GM19438 (cell line): ENCODE results near the gene PWP1.
"Not testable (repeated sequence)": the region's sequence is repeated elsewhere in the genome, so short reads cannot be mapped to it uniquely, and the experiment has no call there.

ENCODE experiments used
- ATAC-seq: cut with Tn5 transposase; IDR thresholded peaks from one replicate; pipeline ENCODE4 v1.9.1; 2021; ENCODE audit warnings: low read depth; ENCODE audit not compliant: unreplicated experiment

Gene PWP1

DNA sequence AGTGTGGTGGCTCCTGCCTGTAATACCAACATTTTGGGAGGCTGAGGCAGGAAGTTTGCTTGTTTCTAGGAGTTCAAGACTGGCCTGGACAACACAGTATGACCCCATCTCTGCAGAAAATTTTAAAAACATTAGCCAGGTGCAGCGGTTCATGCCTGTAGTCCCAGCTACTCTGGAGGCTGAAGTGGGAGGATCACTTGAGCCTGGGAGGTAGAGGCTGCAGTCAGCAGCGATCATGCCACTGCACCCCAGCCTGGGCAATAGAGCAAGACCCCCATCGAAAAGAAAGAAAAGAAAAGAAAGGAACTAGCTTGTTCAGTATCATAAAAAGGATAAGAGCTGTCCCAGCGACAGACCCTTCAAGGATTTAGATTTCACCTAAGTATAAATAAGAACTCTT is 18.1 kb upstream of the PWP1 start:
- ATAC-seq, result no peak

DNA sequence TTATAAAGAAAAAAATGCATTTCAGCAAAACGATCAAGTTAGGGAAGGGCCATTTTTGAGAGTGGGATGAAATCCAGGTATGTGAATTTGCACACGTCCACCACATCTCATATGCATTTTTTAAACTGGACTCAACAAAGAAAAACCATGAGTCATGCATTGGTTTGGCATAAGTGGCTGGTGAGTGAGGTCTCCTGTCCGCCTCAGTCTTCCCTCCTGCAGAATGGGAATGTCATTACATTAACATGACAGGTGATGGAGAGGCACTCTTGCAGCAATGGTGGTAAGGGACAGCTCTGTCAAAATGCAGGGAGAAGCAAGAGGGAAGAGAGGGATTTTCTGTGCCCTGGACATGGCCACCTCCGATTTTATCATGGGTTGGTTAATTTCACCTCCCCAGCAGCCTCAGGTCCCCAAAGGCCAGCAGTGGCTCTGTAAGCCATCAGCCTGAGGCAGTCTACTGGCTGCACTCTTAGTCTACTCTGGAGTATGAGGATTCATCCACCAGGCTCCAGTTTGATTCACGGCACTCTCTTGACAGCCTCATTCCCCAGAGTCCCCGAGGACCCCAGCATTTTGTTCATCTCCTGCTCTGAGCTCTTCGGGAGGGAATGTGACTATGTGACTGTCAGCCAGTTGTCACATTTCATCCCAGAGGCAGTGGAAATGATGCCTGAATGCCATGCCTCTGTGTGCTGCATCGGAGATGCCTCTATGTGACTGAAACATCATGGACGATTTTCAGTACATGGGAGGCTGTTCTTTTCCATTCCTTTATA is 17.1 kb upstream of the PWP1 start:
- ATAC-seq, result no peak

DNA sequence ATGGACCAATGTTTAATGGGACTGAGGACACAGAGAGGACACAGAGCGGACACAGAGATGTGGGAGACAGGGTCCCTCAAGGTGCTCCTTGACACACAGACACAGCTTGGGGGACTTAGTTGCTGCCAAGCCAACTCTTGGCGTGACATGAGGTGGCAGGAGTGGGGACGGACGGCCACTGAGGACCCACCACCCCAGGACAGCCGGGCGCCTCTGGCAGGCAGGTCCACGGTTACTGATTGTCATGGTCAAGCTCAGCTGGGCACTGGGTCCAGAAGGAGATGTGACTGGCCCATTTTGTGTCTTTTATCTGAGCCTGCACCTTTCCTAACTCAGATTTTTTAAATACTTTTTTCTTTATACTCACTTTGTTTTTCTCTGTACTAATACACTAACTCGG is 15.7 kb upstream of the PWP1 start:
- ATAC-seq, result no peak

DNA sequence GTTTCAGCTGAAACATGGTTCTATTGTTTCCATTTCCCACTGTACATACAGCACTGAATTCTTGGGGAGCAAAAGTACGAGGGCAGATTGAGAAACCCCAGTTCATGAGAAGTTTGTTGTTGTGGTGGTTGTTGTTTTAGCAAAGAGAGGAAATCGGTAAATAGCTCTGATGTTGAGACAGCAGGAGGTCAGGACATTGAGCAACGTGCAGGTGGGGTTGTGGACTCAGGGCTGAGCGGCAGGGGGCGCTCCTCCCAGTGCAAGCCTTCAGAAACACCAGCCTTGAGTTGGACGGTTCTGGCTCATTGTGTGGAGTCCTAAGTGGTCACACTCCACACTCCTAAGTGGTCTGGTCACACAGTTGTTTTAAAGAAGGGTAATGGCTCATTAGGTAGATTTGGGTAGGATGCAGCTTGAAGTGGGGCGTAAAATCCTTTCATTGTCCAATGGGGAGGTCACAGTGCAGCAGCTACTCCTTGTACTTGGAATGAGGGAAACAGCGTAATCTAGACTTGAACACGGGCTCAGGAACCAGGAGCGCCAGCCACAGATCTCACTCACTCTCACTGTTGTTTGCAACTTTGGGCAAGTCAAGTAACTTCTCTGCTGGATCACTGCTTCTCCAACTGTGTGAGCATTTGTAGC is 14.5 kb upstream of the PWP1 start:
- no peak for ATAC-seq

DNA sequence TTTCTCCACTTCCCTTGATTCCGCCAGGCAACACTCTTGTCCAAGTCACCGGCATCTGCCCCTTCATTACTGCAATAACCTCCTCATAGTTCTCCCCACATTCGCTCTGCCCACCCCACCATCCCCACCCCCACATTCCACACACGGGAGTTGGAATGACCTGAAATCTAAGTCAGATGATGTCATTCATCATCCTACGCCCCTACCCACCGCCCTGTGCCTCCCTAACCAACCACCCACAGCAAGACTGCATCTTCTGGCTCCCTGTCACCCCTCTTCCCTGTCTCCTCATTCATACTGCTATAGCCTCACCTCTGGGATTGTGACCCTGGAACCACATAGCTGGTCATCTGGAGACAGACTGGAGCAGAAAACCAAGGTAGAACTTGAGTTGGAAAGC is 7.9 kb upstream of the PWP1 start:
- ATAC-seq, result no peak

DNA sequence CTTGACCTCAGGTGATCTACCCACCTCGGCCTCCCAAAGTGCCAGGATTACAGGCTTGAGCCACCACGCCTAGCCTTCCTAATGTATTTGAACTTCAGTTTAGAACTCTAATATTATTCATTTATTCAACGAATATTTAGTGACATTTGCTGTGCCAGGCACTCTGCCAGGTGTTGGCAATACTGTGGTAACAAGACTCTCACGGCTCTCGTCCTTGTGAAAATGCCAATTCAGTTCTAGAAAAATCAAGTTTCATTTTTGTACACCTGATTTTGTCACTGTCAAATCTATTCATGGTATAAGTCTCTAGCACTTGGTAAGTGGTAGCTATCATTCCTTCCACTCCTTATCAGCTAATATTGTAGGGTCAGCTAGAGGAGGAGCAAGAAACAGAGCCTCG is 6.3 kb upstream of the PWP1 start:
- ATAC-seq, result no peak

DNA sequence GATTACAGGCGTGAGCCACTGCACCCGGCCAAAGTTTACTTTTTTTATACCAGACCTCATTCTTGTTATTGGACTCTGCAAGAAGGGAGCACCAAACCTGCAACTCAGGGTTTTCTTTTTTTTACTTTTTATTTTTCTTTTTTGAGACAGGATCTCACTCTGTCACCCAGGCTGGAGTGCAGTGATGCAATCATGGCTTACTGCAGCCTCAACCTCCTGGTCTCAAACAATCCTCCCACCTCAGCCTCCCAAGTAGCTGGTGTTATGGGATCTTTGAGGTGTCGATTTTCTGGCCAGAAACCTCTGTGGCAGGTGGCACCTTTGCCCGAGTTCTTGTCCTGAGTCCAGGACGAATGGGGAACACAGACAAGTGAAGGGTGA is 4.2 kb upstream of the PWP1 start:
- no peak for ATAC-seq

DNA sequence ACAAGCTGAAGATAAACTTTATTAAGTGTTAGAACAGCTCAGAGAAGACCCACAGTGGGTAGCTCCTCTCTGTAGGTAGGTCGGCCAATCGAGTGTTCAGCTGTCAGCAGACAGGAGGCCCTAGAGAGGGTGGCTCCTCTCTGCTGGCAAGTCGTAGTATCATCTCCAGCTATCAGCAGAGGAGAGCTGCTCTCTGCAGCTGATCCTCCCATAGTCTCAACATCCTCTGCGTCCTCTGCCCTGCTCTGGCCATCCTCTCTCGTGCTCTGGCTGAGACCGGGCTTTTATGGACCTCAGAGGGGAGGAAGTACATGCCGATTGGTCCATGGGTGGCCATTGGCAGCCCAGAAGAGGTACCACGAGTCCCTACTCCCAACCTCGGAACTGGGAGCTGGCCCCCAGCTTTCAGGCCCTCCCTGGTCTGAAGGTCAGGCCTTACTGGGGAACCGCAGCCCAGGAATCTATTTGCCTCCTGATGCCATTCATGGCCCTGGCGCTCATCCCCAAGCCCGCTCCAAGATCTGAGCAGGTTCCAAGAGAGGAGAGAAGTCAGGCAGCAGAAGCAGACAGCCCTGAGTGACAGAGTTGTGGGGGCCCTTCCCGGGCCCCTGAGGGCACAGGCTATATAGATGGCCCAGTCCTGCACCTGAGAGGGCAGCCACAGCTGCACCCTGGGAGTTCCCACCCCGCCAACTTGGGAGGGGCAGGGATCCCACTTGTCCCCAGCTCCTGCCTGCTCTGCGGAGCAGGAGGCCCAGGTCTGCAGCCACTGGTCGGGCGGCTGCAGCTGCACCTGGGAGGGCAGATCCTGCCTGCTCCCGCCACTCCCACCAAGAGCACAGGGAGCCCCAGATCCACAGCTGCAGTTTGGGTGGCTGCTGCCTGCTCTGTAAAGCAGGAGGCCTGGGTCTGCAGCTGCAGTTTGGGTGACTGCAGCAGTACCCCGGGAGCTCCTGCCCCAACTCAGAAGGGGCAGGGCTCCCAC is 3.5 kb upstream of the PWP1 start:
- no peak for ATAC-seq

DNA sequence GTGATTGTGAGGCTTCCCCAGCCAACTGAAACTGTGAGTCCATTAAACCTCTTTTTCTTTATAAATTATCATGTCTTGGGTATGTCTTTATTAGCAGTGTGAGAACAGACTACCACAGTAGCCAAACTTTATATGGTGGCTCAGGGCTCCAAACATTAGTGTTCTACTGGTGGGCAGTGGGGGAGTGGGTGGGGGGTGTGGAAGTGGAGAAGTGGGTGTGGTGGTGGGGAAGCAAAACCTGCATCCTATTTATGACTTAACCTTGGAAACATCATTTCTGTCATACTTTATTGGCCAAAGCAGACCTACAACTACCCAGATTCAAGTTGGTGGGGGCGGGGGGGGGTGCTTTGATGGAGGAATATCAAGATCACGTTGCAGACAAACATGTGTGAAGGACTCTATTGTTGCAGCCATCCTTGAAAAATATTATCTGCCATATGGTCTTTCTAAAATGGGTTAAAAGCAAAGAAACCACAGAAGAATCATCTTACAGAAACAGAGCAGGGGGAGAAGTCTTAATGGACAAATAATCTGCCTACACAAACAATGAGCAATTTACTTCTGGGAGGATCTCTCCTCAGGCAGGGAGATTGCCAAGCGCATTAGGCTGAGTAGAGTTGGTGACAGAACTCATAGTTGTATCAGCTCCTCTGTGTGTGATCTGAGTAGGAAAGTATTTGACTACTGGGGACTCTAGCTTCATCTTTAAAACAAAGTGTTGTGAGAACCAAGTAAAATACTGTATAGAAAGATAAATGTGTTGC is 1.4 kb upstream of the PWP1 start:
- ATAC-seq, result no peak

DNA sequence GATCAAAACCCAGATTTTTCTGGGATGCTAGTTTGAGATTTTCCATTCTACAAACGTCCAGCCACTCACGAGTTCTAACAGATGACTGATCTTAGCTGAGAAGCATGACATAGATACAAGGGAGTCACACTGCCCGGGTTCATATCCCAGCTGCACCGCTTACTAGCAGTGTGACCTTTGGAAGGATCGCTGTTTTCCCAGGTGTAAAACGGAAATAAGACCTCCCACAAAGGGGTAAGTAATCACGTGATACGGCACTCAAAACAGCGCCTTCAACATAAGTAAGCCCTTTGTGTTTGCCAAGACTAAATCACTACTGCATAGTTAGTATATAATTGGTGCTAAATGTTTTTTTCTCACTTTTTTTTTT is 624 bp upstream of the PWP1 start:
- no peak for ATAC-seq

DNA sequence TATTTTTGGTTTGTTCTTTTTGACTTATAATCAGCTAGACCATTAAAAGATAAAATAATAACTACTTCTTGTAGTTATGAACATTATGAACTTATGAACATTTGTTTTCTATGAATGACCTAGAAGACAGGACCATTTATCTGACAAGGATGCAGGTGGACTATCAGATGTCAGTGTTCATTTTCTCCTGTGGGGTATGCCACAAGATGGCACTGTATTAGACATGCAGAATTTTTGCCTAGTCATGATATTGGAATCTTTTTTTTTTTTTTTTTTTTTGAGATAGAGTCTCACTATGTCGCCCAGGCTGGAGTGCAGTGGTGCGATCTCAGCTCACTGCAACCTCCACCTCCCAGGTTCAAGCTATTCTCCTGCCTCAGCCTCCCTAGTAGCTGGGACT is 10.2 kb downstream of the PWP1 start:
- ATAC-seq, result not testable (repeated sequence)

DNA sequence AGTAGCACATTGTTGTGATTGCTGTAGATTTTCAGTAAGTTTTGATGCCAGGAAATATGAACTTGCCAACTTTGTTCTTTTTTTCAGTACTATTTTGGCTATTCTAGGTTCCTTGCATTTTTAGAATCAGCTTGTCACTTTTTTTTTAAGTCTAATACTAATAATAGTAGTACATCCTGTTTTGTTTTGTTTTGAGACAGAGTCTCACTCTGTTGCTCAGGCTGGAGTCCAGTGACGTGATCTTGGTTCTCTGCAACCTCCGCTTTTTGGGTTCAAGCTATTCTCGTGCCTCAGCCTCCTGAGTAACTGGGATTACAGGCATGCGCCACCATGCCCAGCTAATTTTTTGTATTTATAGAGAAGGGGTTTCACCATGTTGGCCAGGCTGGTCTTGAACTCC is 16.5 kb downstream of the PWP1 start:
- ATAC-seq, result no peak

DNA sequence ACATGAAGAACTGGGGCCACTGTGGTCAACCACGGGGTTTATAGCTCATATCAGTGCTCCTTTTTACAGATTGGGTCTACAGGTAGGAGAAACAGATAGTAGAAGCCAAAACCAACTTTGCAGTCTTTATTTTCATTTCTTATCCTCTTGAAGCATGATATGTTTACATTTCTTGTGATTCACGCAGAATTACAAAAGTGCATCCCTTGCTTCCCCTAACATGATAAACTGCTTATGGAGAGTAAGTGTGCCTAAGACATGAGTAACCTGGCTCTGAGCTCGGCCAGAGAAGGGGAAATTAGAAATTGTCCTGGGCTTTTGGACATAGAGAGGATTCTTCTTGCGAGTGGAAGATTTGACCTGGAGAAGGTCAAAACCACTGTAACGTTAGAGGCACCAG is 18.4 kb downstream of the PWP1 start:
- no peak for ATAC-seq

DNA sequence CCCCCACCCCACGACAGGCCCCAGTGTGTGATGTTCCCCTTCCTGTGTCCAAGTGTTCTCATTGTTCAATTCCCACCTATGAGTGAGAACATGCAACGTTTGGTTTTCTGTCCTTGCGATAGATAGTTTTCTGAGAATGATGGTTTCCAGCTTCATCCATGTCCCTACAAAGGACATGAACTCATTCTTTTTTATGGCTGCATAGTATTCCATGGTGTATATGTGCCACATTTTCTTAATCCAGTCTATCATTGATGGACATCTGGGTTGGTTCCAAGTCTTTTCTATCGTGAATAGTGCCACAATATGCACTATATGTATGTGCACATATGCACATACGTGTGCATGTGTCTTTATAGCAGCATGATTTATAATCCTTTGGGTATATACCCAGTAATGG is 19.9 kb downstream of the PWP1 start:
- ATAC-seq, result not testable (repeated sequence)

DNA sequence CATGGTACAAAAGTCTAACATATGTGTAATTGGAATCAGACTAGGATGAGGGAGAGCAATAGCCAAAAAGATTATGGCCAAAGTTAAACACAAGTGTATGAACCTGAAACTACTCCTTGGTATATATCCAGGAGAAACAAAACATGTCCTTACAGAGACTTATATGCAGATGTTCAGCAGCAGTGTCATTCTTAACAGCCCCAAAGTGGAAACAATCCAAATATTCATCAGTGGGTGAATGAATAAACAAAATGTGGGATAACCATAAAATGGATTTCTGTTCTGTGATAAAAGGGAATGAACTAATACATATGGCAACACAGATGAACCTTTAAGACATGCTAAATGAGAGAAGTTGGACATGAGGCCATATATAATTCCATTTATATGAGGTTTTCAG is 30.2 kb downstream of the PWP1 start:
- ATAC-seq, result no peak

DNA sequence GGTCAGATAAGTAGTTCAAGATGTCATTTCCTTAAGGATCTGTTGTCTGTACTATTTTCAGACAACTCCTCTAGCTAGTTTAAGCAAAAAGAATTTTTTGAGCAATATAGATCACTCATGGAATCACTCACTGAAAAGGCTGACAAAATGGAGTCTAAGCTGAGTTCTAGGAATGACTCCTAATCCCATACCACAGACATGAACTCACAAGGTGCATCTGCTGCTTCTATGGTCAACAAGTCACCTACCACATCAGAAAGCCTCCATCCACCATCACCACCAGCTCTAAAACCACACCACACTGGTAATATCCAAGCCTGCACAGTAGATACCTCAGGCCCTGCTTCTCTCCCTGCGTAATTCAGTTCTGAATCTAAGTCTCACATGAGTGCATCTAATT is 33.0 kb downstream of the PWP1 start:
- ATAC-seq, result no peak

DNA sequence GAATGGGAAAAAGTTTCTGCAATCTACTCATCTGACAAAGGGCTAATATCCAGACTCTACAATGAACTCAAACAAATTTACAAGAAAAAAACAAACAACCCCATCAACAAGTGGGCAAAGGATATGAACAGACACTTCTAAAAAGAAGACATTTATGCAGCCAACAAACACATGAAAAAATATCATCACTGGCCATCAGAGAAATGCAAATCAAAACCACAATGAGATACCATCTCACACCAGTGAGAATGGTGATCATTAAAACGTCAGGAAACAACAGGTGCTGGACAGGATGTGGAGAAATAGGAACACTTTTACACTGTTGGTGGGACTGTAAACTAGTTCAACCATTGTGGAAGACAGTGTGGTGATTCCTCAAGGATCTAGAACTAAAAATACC is 41.7 kb downstream of the PWP1 start:
- ATAC-seq, result not testable (repeated sequence)

DNA sequence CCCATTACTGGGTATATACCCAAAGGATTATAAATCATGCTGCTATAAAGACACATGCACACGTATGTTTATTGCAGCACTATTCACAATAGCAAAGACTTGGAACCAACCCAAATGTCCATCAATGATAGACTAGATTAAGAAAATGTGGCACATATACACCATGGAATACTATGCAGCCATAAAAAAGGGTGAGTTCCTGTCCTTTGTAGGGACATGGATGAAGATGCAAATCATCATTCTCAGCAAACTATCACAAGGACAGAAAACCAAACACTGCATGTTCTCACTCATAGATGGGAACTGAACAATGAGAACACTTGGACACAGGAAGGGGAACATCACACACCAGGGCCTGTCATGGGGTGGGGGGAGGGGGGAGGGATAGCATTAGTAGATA is 42.1 kb downstream of the PWP1 start:
- not testable (repeated sequence) for ATAC-seq

DNA sequence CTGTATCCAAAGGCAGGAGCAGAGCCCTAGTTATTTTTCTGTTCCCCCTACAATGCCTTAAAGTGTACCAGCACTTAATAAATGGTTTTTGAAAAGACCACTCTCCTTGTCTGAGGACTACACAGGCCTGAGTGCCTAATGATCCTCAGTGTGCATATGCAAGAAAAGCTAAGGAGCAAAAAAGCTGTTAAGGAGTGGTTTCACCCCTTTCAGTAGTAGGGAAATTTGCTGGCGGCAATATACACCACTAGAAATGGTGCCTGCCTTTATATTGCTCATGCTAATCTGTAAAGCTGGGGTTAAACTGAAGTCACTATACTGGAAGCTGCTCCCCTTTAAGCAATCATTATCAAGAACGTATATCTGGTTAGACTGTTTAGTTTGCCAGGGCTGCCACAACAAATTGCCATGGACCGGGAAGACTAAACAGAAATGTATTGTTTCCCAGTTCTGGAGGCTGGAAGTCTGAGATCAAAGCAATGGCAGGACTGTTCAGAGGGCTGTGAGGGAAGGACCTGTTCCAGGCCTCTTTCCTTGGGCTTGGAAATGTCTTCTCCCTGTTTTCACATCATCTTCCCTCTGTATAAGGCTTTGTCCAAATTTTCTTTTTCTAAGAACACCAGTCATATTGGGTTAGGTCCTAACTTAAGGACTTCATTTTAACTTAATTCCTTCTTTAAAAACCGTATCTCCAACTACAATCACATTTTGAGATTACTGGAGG is 45.2 kb downstream of the PWP1 start:
- no peak for ATAC-seq

DNA sequence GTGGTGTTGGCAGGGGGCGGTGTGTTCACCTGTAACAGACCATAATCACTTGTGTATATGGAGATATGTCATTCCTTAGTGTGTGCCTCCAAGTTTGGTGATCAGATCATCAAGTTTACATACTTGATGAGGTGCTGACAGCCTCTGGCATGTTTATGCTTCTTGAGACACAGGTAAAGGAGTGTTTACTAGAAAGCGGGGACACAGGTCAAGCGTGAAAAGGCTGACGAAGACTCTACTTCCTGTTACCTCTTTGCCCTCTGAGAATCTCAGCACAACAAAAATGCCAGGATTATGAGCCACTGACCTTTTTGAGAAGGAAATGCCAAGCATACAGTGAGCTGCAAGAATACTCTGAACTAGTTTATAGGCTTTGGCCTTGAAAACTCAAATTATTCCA is 45.8 kb downstream of the PWP1 start:
- ATAC-seq, result no peak
